HFFc6 (cell line): ENCODE measurements around the gene IDI1. TPM values are rescaled to one million over a fixed set of nuclear protein-coding genes. Genes with fewer than 3 reads are reported as not detected.

Experiments
- DNase-seq: peaks from one replicate; pipeline ENCODE4 v3.0.0-alpha.2; 2018
- H3K27ac Mint-ChIP-seq: 2 replicates; pipeline ENCODE4 v1.8.0; 2020; ENCODE audit warnings: mild to moderate bottlenecking, mixed read lengths
- H3K27me3 Mint-ChIP-seq: 2 replicates; pipeline ENCODE4 v1.8.0; 2021; ENCODE audit warnings: mild to moderate bottlenecking, moderate library complexity, mixed read lengths; ENCODE audit not compliant: insufficient read depth
- H3K36me3 Mint-ChIP-seq: 2 replicates; pipeline ENCODE4 v1.8.0; 2021; ENCODE audit warnings: low read depth, mixed read lengths
- H3K4me1 Mint-ChIP-seq: 2 replicates; pipeline ENCODE4 v1.8.0; 2020; ENCODE audit warnings: low read depth, mixed read lengths
- H3K4me3 Mint-ChIP-seq: 2 replicates; pipeline ENCODE4 v1.8.0; 2020; ENCODE audit warnings: mild to moderate bottlenecking, moderate library complexity, mixed read lengths
- H3K9me3 Mint-ChIP-seq: 2 replicates; pipeline ENCODE4 v1.8.0; 2020; ENCODE audit warnings: mild to moderate bottlenecking, mixed read lengths
- CTCF ChIP-seq: fragments of 200-600 bp; sonication (generic); IDR thresholded peaks from 2 replicates; pipeline ENCODE4 v1.5.0; 2021; ENCODE audit warnings: antibody characterized with exemption, mild to moderate bottlenecking
- total RNA-seq, 6 experiments: library from RNA; stranded (reverse); fragmentation: NEBNext Ultra II Directional; extraction: Animal tissue kit (Norgen Biotek cat#: 25700); gene quantifications; 2 replicates in 1 of 6; 3 replicates in 5 of 6; pipeline ENCODE4 v1.2.3, GENCODE V29; 2021

The IDI1 gene
- total RNA-seq, 6 experiments from 2014 or later: 17.5 to 22.8 (median 20.2) TPM

GRCh38 chr10:1093696-1094095 lies 44.8 kb upstream of the IDI1 start:
- H3K36me3 Mint-ChIP-seq: peaks cover 16% of the 10 kb centered on the region
- no peak for DNase-seq
- TF ChIP-seq CTCF: no peak
- H3K27ac Mint-ChIP-seq: no peak overlapping the region
- no peaks in the 10 kb centered on the region for H3K4me1 Mint-ChIP-seq
- no peaks in the 10 kb centered on the region for H3K9me3 Mint-ChIP-seq
- no peaks in the 10 kb centered on the region for H3K27me3 Mint-ChIP-seq
- H3K4me3 Mint-ChIP-seq: no peak overlapping the region

GRCh38 chr10:1090696-1091095 lies 41.8 kb upstream of the IDI1 start:
- no peak overlapping the region for H3K4me3 Mint-ChIP-seq
- H3K27me3 Mint-ChIP-seq: no peaks in the 10 kb centered on the region
- no peak overlapping the region for H3K27ac Mint-ChIP-seq
- peaks cover 37% of the 10 kb centered on the region for H3K36me3 Mint-ChIP-seq
- H3K9me3 Mint-ChIP-seq: no peaks in the 10 kb centered on the region
- TF ChIP-seq CTCF: no peak
- no peak for DNase-seq
- no peaks in the 10 kb centered on the region for H3K4me1 Mint-ChIP-seq

- Mint-ChIP-seq H3K9me3 (no peaks in the 10 kb centered on the region), H3K27me3 (no peaks in the 10 kb centered on the region), H3K4me1 (no peaks in the 10 kb centered on the region), H3K36me3 (peaks cover 44% of the 10 kb centered on the region), H3K4me3 (no peak overlapping the region), H3K27ac (no peak overlapping the region)
- TF ChIP-seq CTCF: no peak
- no peak for DNase-seq
Measured at GRCh38 chr10:1089017-1089689, 40.2 kb upstream of the IDI1 start.

- H3K36me3 Mint-ChIP-seq: peaks cover 56% of the 10 kb centered on the region
- H3K4me3 Mint-ChIP-seq: no peak overlapping the region
- H3K9me3 Mint-ChIP-seq: no peaks in the 10 kb centered on the region
- no peak for DNase-seq
- no peaks in the 10 kb centered on the region for H3K4me1 Mint-ChIP-seq
- no peak for TF ChIP-seq CTCF
- H3K27me3 Mint-ChIP-seq: no peaks in the 10 kb centered on the region
- H3K27ac Mint-ChIP-seq: no peak overlapping the region
Measured at GRCh38 chr10:1086787-1087186, 37.9 kb upstream of the IDI1 start.

GRCh38 chr10:1085258-1085657 lies 36.3 kb upstream of the IDI1 start:
- TF ChIP-seq CTCF: no peak
- Mint-ChIP-seq H3K36me3 (peaks cover 49% of the 10 kb centered on the region), H3K27me3 (no peaks in the 10 kb centered on the region), H3K4me3 (no peak overlapping the region), H3K4me1 (no peaks in the 10 kb centered on the region), H3K27ac (no peak overlapping the region), H3K9me3 (no peaks in the 10 kb centered on the region)
- DNase-seq: no peak
